Activated CD4-positive, alpha-beta memory T cell treated with anti-CD3 and anti-CD28 coated beads for 36 hours (primary cell): Measurements from ENCODE around the gene ZNF398. TPM values are rescaled to one million over a fixed set of nuclear protein-coding genes. Genes with fewer than 3 reads are reported as not detected.

Experiments used
- CTCF ChIA-PET: fragments of 350-600 bp; sonication (Branson Sonifier 250); formaldehyde crosslinking; loops from one replicate; lab custom pipeline; 2021; ENCODE audit warnings: antibody characterized with exemption, inconsistent platforms; lab: Charles Lee
- POLR2A ChIA-PET: fragments of 350-600 bp; sonication (Branson Sonifier 250); formaldehyde crosslinking; loops from one replicate; lab custom pipeline; 2021; ENCODE audit warnings: antibody characterized with exemption; lab: Charles Lee
- DNase-seq: peaks from one replicate; pipeline ENCODE4 v3.0.0-alpha.2; 2020
- H3K27ac Mint-ChIP-seq: one replicate; pipeline ENCODE4 v1.8.0; 2021; ENCODE audit warnings: mixed read lengths
- H3K27me3 Mint-ChIP-seq: one replicate; pipeline ENCODE4 v1.8.0; 2021; ENCODE audit warnings: mixed read lengths
- H3K36me3 Mint-ChIP-seq: one replicate; pipeline ENCODE4 v1.8.0; 2021; ENCODE audit warnings: mixed read lengths
- H3K4me1 Mint-ChIP-seq: one replicate; pipeline ENCODE4 v1.8.0; 2021; ENCODE audit warnings: low read depth, mixed read lengths
- H3K4me3 Mint-ChIP-seq: one replicate; pipeline ENCODE4 v1.8.0; 2021; ENCODE audit warnings: mild to moderate bottlenecking, mixed read lengths
- H3K9me3 Mint-ChIP-seq: one replicate; pipeline ENCODE4 v1.8.0; 2021; ENCODE audit warnings: mixed read lengths
- intact Hi-C: fragments of 100-400 bp; cut with micrococcal nuclease; formaldehyde crosslinking; loops from one replicate; pipeline ENCODE4 v1.15.1; 2023
- total RNA-seq, 2 experiments: library from RNA; stranded (reverse); gene quantifications; one replicate each; pipeline ENCODE4 v1.2.3, GENCODE V29; 2021

The ZNF398 gene, protein sequence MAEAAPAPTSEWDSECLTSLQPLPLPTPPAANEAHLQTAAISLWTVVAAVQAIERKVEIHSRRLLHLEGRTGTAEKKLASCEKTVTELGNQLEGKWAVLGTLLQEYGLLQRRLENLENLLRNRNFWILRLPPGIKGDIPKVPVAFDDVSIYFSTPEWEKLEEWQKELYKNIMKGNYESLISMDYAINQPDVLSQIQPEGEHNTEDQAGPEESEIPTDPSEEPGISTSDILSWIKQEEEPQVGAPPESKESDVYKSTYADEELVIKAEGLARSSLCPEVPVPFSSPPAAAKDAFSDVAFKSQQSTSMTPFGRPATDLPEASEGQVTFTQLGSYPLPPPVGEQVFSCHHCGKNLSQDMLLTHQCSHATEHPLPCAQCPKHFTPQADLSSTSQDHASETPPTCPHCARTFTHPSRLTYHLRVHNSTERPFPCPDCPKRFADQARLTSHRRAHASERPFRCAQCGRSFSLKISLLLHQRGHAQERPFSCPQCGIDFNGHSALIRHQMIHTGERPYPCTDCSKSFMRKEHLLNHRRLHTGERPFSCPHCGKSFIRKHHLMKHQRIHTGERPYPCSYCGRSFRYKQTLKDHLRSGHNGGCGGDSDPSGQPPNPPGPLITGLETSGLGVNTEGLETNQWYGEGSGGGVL
- total RNA-seq: 1 to 10 TPM; 8.4 to 9.4 TPM

- Mint-ChIP-seq H3K36me3 (peaks cover 1% of the 10 kb centered on the region), H3K9me3 (no peaks in the 10 kb centered on the region), H3K4me3 (peak within 1 kb of the TSS; percentile 79), H3K27me3 (no peaks in the 10 kb centered on the region), H3K27ac (peak within 1 kb of the TSS; percentile 87), H3K4me1 (peaks cover 31% of the 10 kb centered on the region)
- ChIA-PET CTCF (interaction anchor here (0.6 to 4.0 kb wide), 26 partner anchors 9 to 348 kb away, joined by 3 to 49 read pairs (median 5); partner anchors contain the start of genes PDIA4, ZNF282, ZNF425 and ZNF783), POLR2A (interaction anchor here (0.6 to 3.4 kb wide), 8 partner anchors 15 to 295 kb away, joined by 3 to 32 read pairs (median 6); partner anchors contain the start of genes ZNF282, ZNF425 and ZNF783)
- intact Hi-C loops: loop anchor here (1.0 to 10.0 kb wide), 10 partner anchors 21 to 728 kb away; partner anchors contain the start of genes ATP6V0E2, PDIA4, ZNF425 and ZNF746
- DNase-seq: peak; percentile 86
Observed at GRCh38 chr7:149147072-149147751, at the start of gene ZNF398. ZNF398 (plus strand) TSS chr7:149147453; CDS start chr7:149147743, 290 bp downstream.

DNA sequence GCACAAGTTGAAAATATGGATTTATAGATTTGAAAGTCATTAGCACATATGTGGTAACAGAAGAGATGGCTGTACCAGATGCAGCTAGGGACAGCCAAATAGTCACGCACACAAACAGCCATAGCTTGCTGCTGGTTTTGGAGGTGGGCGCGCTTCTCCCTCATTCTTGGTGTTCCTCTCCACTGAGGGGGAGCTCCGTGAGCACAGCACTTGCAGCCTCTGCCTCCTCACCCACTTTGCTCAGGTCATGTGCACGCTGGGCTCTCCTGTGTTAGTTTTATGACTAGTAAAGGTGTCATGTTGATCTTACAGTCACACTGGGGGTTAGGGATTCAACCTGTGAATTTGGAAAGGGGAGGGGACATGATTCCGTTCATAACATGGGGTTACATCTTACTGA, 48.2 kb upstream of the ZNF398 start:
- no peak for DNase-seq
- Mint-ChIP-seq H3K4me3 (no peak overlapping the region), H3K27me3 (no peaks in the 10 kb centered on the region), H3K27ac (no peak overlapping the region), H3K36me3 (no peaks in the 10 kb centered on the region), H3K4me1 (peaks cover 4% of the 10 kb centered on the region), H3K9me3 (no peaks in the 10 kb centered on the region)
- intact Hi-C loops: no loop called here
- POLR2A ChIA-PET: no interaction called here
- CTCF ChIA-PET: interaction anchor here (1.1 kb wide), 1 partner anchor 94 kb away, joined by 3 read pairs; no protein-coding TSS in a partner anchor

DNA sequence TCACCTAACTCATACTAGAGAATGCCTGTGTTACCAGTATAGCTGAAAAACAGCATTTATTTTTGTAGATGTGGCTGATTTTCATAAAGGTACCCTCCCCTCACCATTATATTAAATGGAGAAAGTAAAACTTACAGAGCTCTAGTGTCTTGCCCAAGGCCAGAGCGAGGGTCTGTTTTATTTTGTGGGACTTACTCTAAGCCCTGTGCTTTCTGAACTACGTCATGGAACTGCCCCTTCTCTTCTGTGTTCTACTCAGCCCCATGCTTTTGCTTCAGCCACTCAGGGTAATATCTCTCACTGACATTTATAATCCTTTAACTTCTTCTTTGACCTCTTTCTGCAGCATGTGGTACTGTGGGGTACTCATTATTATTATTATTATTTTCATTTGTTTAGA, 46.4 kb upstream of the ZNF398 start:
- DNase-seq: no peak
- Mint-ChIP-seq H3K27me3 (no peaks in the 10 kb centered on the region), H3K4me1 (peaks cover 4% of the 10 kb centered on the region), H3K4me3 (no peak overlapping the region), H3K36me3 (no peaks in the 10 kb centered on the region), H3K27ac (no peak overlapping the region), H3K9me3 (no peaks in the 10 kb centered on the region)
- intact Hi-C loops: no loop called here
- ChIA-PET POLR2A (interaction anchor here (0.7 kb wide), 1 partner anchor 25 kb away, joined by 3 read pairs; the partner anchor contains the start of gene ZNF425), CTCF (no interaction called here)

DNA sequence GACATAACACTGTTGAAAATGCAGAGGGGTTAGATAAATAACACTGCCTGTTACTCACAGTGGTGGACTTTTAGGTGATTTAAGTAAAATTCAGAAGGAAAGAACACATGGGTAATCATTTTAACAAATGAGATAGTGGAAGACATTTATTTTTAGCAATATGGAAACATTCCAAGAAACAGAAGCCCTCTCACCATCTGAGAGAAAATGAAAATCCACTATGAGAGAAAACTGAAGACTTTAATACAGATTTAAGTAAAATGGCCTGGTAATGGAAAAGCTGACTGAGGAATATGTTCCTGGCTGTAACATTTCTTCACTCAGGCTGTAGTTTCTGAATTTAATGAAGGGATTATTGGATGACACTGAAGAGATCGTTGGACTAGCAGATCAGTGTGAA, 44.6 kb upstream of the ZNF398 start:
- POLR2A ChIA-PET: no interaction called here
- no peaks in the 10 kb centered on the region for H3K9me3 Mint-ChIP-seq
- no peaks in the 10 kb centered on the region for H3K27me3 Mint-ChIP-seq
- CTCF ChIA-PET: no interaction called here
- H3K36me3 Mint-ChIP-seq: no peaks in the 10 kb centered on the region
- intact Hi-C loops: no loop called here
- peaks cover 4% of the 10 kb centered on the region for H3K4me1 Mint-ChIP-seq
- no peak for DNase-seq
- H3K27ac Mint-ChIP-seq: no peak overlapping the region
- H3K4me3 Mint-ChIP-seq: no peak overlapping the region

GRCh38 chr7:149103424-149103823, 43.8 kb upstream of the ZNF398 start:
- POLR2A ChIA-PET: no interaction called here
- Mint-ChIP-seq H3K4me3 (no peak overlapping the region), H3K9me3 (no peaks in the 10 kb centered on the region), H3K36me3 (no peaks in the 10 kb centered on the region), H3K27ac (no peak overlapping the region), H3K27me3 (no peaks in the 10 kb centered on the region), H3K4me1 (peaks cover 4% of the 10 kb centered on the region)
- no peak for DNase-seq
- CTCF ChIA-PET: interaction anchor here (0.7 to 1.5 kb wide), 2 partner anchors 23 to 51 kb away, joined by 3 to 4 read pairs; partner anchors contain the start of gene ZNF425
- intact Hi-C loops: no loop called here

- Mint-ChIP-seq H3K27ac (no peak overlapping the region), H3K9me3 (no peaks in the 10 kb centered on the region), H3K4me3 (no peak overlapping the region), H3K36me3 (no peaks in the 10 kb centered on the region), H3K27me3 (no peaks in the 10 kb centered on the region), H3K4me1 (peaks cover 4% of the 10 kb centered on the region)
- POLR2A ChIA-PET: no interaction called here
- intact Hi-C loops: no loop called here
- DNase-seq: no peak
- CTCF ChIA-PET: interaction anchor here (1.5 kb wide), 1 partner anchor 22 kb away, joined by 4 read pairs; the partner anchor contains the start of gene ZNF425
Observed at GRCh38 chr7:149104214-149104613, 43.0 kb upstream of the ZNF398 start.

GRCh38 chr7:149104749-149105148, 42.5 kb upstream of the ZNF398 start:
- Mint-ChIP-seq H3K27me3 (no peaks in the 10 kb centered on the region), H3K9me3 (no peaks in the 10 kb centered on the region), H3K36me3 (no peaks in the 10 kb centered on the region), H3K4me1 (peaks cover 4% of the 10 kb centered on the region), H3K4me3 (no peak overlapping the region), H3K27ac (no peak overlapping the region)
- ChIA-PET POLR2A (no interaction called here), CTCF (interaction anchor here (1.5 kb wide), 1 partner anchor 21 kb away, joined by 4 read pairs; the partner anchor contains the start of gene ZNF425)
- intact Hi-C loops: no loop called here
- DNase-seq: no peak

- POLR2A ChIA-PET: no interaction called here
- CTCF ChIA-PET: no interaction called here
Observed at GRCh38 chr7:149109969-149110368, 37.3 kb upstream of the ZNF398 start.

DNA sequence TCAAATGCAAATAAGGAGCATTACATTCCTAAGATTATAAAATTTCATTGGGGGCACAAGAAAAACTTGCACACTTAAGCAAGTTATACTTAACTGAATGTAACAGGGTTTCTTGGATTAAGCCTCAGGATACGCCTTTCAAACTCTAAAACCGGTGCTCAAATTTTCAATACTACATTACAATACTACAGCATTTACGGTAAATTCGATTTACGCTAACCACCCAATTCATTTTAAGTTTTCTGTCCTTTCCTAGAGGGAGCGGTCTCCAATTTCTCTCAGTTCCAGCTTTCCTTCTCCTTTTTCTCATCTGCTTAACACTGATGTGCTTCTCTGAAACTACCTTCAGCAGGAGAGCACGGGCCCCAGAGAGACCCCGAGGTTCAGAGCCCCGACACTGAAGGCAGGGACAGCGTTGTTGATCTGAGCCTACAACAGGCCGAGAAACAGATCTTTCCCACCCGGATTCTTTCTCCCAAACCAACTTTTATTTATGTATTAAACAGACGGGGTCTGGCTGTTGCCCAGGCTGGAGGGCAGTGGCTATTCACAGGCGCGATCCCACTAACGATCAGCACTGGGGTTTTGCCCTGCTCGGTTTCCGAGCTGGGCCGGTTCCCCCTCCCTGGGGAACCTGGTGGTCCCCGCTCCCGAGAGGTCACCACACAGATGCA, 21.9 kb upstream of the ZNF398 start:
- DNase-seq: no peak
- Mint-ChIP-seq H3K4me3 (peak overlapping the region; percentile 98), H3K27ac (peak overlapping the region; percentile 98), H3K36me3 (peaks cover 12% of the 10 kb centered on the region), H3K9me3 (no peaks in the 10 kb centered on the region), H3K4me1 (peaks cover 18% of the 10 kb centered on the region), H3K27me3 (no peaks in the 10 kb centered on the region)
- ChIA-PET POLR2A (interaction anchor here (0.6 to 2.7 kb wide), 11 partner anchors 22 to 427 kb away, joined by 3 to 32 read pairs (median 4); partner anchors contain the start of genes CUL1, PDIA4, ZNF282 and ZNF398), CTCF (interaction anchor here (0.7 to 4.1 kb wide), 12 partner anchors 21 to 298 kb away, joined by 3 to 49 read pairs (median 4); partner anchors contain the start of gene ZNF398)
- intact Hi-C loops: loop anchor here (5.0 to 10.0 kb wide), 3 partner anchors 72 to 499 kb away; partner anchors contain the start of gene ZNF282

More at GRCh38 chr7:149109969-149110368, 37.3 kb upstream of the ZNF398 start:
- no peak overlapping the region for H3K4me3 Mint-ChIP-seq
- H3K4me1 Mint-ChIP-seq: no peaks in the 10 kb centered on the region
- DNase-seq: no peak
- H3K9me3 Mint-ChIP-seq: no peaks in the 10 kb centered on the region
- intact Hi-C loops: no loop called here
- H3K27me3 Mint-ChIP-seq: no peaks in the 10 kb centered on the region
- no peaks in the 10 kb centered on the region for H3K36me3 Mint-ChIP-seq
- no peak overlapping the region for H3K27ac Mint-ChIP-seq

- H3K4me3 Mint-ChIP-seq: peak within 1 kb of the TSS; percentile 98
- intact Hi-C loops: loop anchor here (1.0 to 10.0 kb wide), 10 partner anchors 21 to 499 kb away; partner anchors contain the start of genes EZH2, PDIA4, ZNF212 and ZNF282
- CTCF ChIA-PET: interaction anchor here (0.7 to 4.1 kb wide), 17 partner anchors 22 to 297 kb away, joined by 3 to 49 read pairs (median 4); partner anchors contain the start of genes ZNF398 and ZNF786
- peaks cover 7% of the 10 kb centered on the region for H3K9me3 Mint-ChIP-seq
- POLR2A ChIA-PET: interaction anchor here (0.6 to 2.7 kb wide), 13 partner anchors 21 to 427 kb away, joined by 3 to 32 read pairs (median 4); partner anchors contain the start of genes CUL1, PDIA4, ZNF282 and ZNF398
- peak within 1 kb of the TSS; percentile 98 for H3K27ac Mint-ChIP-seq
- no peaks in the 10 kb centered on the region for H3K27me3 Mint-ChIP-seq
- H3K36me3 Mint-ChIP-seq: peaks cover 19% of the 10 kb centered on the region
- peaks cover 18% of the 10 kb centered on the region for H3K4me1 Mint-ChIP-seq
- peak; percentile 95 for DNase-seq
Observed at GRCh38 chr7:149125863-149126661, 21.2 kb upstream of the ZNF398 start, which contains the start of gene ZNF425. ZNF425 (minus strand) TSS chr7:149126324; CDS start chr7:149126213, 111 bp downstream.
